Camera-type eye (tissue), 1 donor: ENCODE measurements around the gene MACO1. TPM values are rescaled to one million over a fixed set of nuclear protein-coding genes. Genes with fewer than 3 reads are reported as not detected.

Experiments used
- total RNA-seq: library from RNA; depleted of rRNA; stranded (reverse); fragments of >200 nt; gene quantifications from one replicate; pipeline ENCODE4 v1.2.3, GENCODE V29; 2014

The MACO1 gene
- total RNA-seq: 33.5 TPM

GRCh38 chr1:25430073-25430966, at the start of gene MACO1:
Gene MACO1 (plus strand): TSS chr1:25430897. CDS start chr1:25431099, 202 bp downstream.

GRCh38 chr1:25420715-25421114, 10.0 kb upstream of the MACO1 start, which contains the start of gene RHCE:
Gene RHCE (minus strand): TSS chr1:25420825. CDS start chr1:25420786, 39 bp downstream.

DNA sequence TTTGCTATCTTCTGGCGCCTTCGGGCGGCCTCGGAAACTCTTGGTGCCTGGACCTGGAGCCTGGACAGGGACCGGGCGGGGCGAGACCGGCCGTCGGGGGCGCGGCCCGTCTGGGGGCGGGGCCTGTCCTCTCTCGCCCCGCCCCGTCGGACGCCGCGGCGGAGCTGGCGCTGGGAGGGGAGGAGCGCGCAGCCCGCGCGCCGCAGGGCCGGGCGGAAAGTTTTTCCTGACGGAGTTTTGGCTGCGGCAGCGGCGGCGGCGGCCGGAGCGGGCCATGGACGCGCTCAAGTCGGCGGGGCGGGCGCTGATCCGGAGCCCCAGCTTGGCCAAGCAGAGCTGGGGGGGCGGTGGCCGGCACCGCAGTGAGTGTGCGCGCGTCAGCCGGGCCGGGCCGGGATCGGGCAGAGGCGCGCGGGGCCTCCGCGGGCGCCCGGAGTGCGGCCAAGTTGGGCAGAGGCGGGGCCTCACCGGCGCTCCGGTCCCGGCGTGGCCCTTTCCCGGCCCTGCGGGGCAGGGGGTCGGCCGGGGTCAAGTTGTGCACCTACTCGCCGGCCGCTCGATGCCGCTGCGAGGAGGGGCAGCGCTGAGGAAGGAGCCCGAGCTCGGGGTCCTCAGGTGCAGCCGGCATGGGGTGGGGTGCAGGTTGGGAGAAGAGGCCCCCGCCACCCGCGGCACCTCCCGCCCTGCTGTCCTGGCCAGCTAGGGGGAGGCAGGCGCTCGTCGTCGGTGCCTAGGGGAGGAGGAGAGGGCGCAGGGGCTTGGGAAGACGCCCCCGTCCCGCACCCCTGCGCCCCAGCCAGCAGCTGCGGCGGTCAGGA, 112.9 kb downstream of the MACO1 start, which contains the start of gene LDLRAP1:
Gene LDLRAP1 (plus strand): TSS at position 182 of the 818 bp plus-strand sequence. CDS start 93 bp downstream, at position 275.

Other genes starting within 250 kb of the MACO1 start
- gene SYF2, start 198.4 kb upstream of the MACO1 start, total RNA-seq: 51.0 TPM
- gene RSRP1, start 183.4 kb upstream of the MACO1 start, total RNA-seq: 147 TPM
- gene RHD, start 158.4 kb upstream of the MACO1 start, total RNA-seq: 0.49 TPM
- 80.1 TPM for gene TMEM50A, start 92.6 kb upstream of the MACO1 start, total RNA-seq
- gene RHCE, start 10.1 kb upstream of the MACO1 start, total RNA-seq: 2.9 TPM
- gene LDLRAP1, start 112.7 kb downstream of the MACO1 start, total RNA-seq: 7.0 TPM
- 29.9 TPM for gene MAN1C1, start 185.9 kb downstream of the MACO1 start, total RNA-seq